T-cell (primary cell): ENCODE measurements around the gene MBD1. TPM values are rescaled to one million over a fixed set of nuclear protein-coding genes. Genes with fewer than 3 reads are reported as not detected.
"Not testable (repeated sequence)": the region's sequence is repeated elsewhere in the genome, so short reads cannot be mapped to it uniquely, and the experiment has no call there.

Experiments
- ATAC-seq, 4 experiments: fragments of 200-7000 bp in 3 of 4; fragments of 150-1000 bp in 1 of 4; cut with Tn5 transposase; replicated peaks in 1 of 4; 1 replicate in 3 of 4; 2 replicates in 1 of 4; pipeline ENCODE4 v1.10.0; 2021; ENCODE audit warnings: moderate library complexity in 3 of 4, mild to moderate bottlenecking in 2 of 4, moderate number of reproducible peaks in 1 of 4
- CTCF ChIA-PET, 2 donors: fragments of 300-600 bp; sonication (Branson Sonifier 250); formaldehyde crosslinking; loops; one replicate each; lab custom pipeline; 2022; ENCODE audit warnings: antibody characterized with exemption in 2 of 2; lab: Charles Lee
- POLR2A ChIA-PET, 2 donors: fragments of 300-600 bp; sonication (Branson Sonifier 250); formaldehyde crosslinking; loops; one replicate each; lab custom pipeline; 2022; ENCODE audit warnings: antibody characterized with exemption in 2 of 2; lab: Charles Lee
- DNase-seq, 35 experiments: peaks; one replicate each; pipeline versions ENCODE4 v3.0.0 to v3.0.0-alpha.2; 2013 to 2023
- H3K27ac ChIP-seq: one replicate; pipeline ENCODE4 v1.5.1; 2013; ENCODE audit warnings: low read length
- H3K27me3 ChIP-seq, 2 experiments: replicated peaks in 1 of 2; 1 replicate in 1 of 2; 2 replicates in 1 of 2; pipeline versions ENCODE4 v1.6.1 to v1.7.0; 2013; ENCODE audit warnings: low read length in 1 of 2, mixed read lengths in 1 of 2; ENCODE audit not compliant: control insufficient read depth in 2 of 2, insufficient read depth in 2 of 2; ENCODE audit errors: extremely low read depth in 1 of 2
- H3K36me3 ChIP-seq, 2 donors: 1 replicate in 1 of 2; 2 replicates in 1 of 2; pipeline versions ENCODE4 v1.6.1 to v1.7.0; 2013; ENCODE audit warnings: low read length in 1 of 2; ENCODE audit not compliant: control insufficient read depth in 2 of 2, insufficient read depth in 1 of 2; ENCODE audit errors: extremely low read depth in 1 of 2
- H3K4me1 ChIP-seq, 2 experiments: 1 replicate in 1 of 2; 2 replicates in 1 of 2; pipeline versions ENCODE4 v1.6.1 to v1.7.0; 2013; ENCODE audit warnings: low read length in 2 of 2, mixed read lengths in 1 of 2; ENCODE audit not compliant: insufficient read depth in 2 of 2, control insufficient read depth in 1 of 2; ENCODE audit errors: extremely low read depth in 1 of 2
- H3K4me3 ChIP-seq, 2 donors: 1 replicate in 1 of 2; 2 replicates in 1 of 2; pipeline versions ENCODE4 v1.5.1 to v1.7.0; 2013; ENCODE audit warnings: mild to moderate bottlenecking in 2 of 2, low read length in 1 of 2, moderate library complexity in 1 of 2; ENCODE audit not compliant: control insufficient read depth in 1 of 2; ENCODE audit errors: extremely low read depth in 1 of 2
- H3K9me3 ChIP-seq: 2 replicates; pipeline ENCODE4 v1.7.0; 2013
- H3K27ac Mint-ChIP-seq, 2 donors: one replicate each; pipeline ENCODE4 v1.8.0; 2020 to 2021; ENCODE audit warnings: mild to moderate bottlenecking in 2 of 2, mixed read lengths in 2 of 2
- H3K27me3 Mint-ChIP-seq, 2 donors: one replicate each; pipeline ENCODE4 v1.8.0; 2021 to 2022; ENCODE audit warnings: mixed read lengths in 2 of 2
- H3K36me3 Mint-ChIP-seq: one replicate; pipeline ENCODE4 v1.8.0; 2021; ENCODE audit warnings: mixed read lengths
- H3K4me1 Mint-ChIP-seq, 3 donors: one replicate each; pipeline ENCODE4 v1.8.0; 2020 to 2022; ENCODE audit warnings: mixed read lengths in 3 of 3, mild to moderate bottlenecking in 1 of 3
- H3K4me3 Mint-ChIP-seq, 3 donors: one replicate each; pipeline ENCODE4 v1.8.0; 2020 to 2022; ENCODE audit warnings: mild to moderate bottlenecking in 3 of 3, mixed read lengths in 3 of 3, moderate library complexity in 3 of 3
- H3K9me3 Mint-ChIP-seq, 3 donors: one replicate each; pipeline ENCODE4 v1.8.0; 2020 to 2022; ENCODE audit warnings: mixed read lengths in 3 of 3
- WGBS: methylation state at CpG from one replicate; pipeline ENCODE4 v1.1.5; 2013; ENCODE audit warnings: missing lambda C conversion rate; ENCODE audit not compliant: insufficient coverage; 5-methylcytosine and 5-hydroxymethylcytosine counted together
- total RNA-seq, 35 experiments: library from RNA in 6 of 35; stranded (reverse) in 6 of 35; fragments of 120-200 nt in 1 of 35; gene quantifications; one replicate each; pipeline versions ENCODE4 v1.2.1 to v1.2.4 and lab custom pipeline; 2013 to 2026

Gene MBD1
- total RNA-seq, 5 donors from 2014 or later (not counting 1 experiment from before 2014, with no cell fraction given): 98.2 to 151 (median 136) TPM

DNA sequence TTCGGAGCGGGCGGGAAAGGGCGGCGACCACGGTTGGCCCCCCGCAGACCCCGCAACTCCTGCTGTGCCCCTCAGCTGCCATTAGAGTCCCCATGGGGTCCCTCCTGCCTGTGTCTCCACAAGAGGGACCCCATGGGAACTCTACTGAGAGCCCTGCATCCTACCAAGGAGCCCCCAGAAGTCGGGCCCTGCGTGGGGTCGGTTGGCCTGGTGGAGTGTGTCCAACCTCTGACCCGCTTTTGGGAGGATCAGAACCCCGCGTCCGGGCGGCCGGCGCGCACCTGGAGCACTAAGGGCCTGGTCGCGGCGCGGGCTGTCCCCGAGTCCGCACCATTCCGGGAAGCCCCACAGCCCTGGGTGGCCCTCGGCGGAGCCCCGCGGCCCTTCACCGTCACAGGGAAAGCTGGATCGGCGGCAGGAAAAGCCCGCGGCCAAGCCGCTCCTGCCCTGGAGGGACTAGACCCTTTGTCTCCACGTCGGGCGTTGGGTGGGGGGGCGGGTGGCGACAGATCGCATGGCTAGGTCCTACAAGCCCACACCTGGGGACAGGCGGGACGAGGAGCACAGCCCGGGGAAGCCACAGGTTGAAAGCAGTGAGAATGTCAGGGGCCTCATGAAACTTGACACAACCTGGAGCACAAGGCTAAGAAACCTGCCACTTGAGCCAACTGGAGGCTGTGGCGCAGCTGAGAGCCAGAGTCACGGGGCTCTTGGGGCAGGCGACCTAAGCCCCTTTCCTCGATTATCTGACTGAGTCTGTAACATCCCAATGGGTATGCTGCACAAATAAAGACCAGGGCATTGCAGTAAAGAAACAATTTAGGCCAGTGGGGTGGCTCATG, 17.3 kb upstream of the MBD1 start:
- Mint-ChIP-seq H3K4me3 (peak overlapping the region; percentile 74 to 77 (median 74)), H3K9me3 (no peaks in the 10 kb centered on the region), H3K36me3 (no peaks in the 10 kb centered on the region), H3K27me3 (peaks cover 16 to 35% of the 10 kb centered on the region in 2 donors), H3K4me1 (peaks cover 9 to 12% (median 10%) of the 10 kb centered on the region in 3 donors), H3K27ac (no peak overlapping the region)
- peak in 2 of 4 experiments; percentile 15 to 22 for ATAC-seq
- Histone ChIP-seq H3K27me3 (peaks cover 6 to 22% of the 10 kb centered on the region in 2 experiments), H3K27ac (no peak overlapping the region), H3K9me3 (no peaks in the 10 kb centered on the region), H3K4me1 (peaks cover 5 to 14% of the 10 kb centered on the region in 2 experiments), H3K36me3 (no peaks in the 10 kb centered on the region), H3K4me3 (peak overlapping the region; percentile 38 to 42)
- POLR2A ChIA-PET: no interaction called here
- WGBS: 38% methylated on average over 46 of the region's 49 CpGs
- CTCF ChIA-PET: interaction anchor here (0.6 to 1.0 kb wide), 3 partner anchors 30 to 869 kb away, joined by 3 to 10 read pairs (median 3); no protein-coding TSS in a partner anchor
- DNase-seq: no peak

DNA sequence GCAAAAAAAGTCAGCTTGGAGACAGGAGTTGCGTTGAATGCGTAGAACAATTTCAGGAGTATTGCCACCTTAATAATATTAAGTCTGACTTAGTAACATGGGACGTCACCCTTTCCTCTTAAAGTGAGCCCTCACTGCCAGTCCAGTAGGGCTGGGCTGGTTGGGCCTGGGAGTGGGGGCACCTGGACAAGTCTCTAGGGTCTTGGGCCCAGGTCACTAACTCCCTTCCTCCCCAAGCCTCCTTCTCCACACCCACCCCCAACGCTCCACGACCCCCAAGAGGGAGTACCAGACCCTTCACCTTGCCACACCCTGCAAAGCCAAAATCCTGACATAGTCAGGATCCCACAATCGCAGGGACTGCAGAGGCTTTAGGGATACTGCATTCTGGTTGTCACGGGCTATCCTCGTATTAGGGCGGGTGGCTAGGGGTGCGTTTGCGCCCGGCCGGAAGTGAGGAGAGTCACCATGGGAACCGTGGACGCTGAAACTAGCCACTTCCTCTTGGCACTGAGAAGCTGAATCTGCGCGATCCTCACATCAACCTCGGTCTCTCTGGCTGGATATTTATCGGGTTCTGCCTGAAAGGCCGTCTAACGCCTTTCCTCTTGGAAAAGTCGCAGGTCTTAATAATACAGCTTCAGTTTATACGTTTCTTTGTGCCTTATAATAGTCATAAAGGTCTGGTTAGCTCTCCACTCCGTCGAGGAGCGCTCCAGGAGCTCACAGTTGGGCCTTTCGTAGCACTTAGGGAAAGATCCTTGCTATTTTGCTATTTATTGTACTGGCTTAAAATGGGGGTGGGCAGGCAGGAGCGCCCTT, 16.5 kb upstream of the MBD1 start:
- Mint-ChIP-seq H3K9me3 (no peaks in the 10 kb centered on the region), H3K4me1 (peaks cover 9 to 12% (median 10%) of the 10 kb centered on the region in 3 donors), H3K36me3 (no peaks in the 10 kb centered on the region), H3K4me3 (peak overlapping the region; percentile 74 to 77 (median 74)), H3K27ac (no peak overlapping the region), H3K27me3 (peaks cover 14 to 27% of the 10 kb centered on the region in 2 donors)
- ChIA-PET CTCF (interaction anchor here (0.6 to 1.0 kb wide), 3 partner anchors 29 to 868 kb away, joined by 3 to 10 read pairs (median 3); no protein-coding TSS in a partner anchor), POLR2A (no interaction called here)
- 5% methylated on average over 20 of the region's 28 CpGs for WGBS
- DNase-seq (peak; percentile 39 to 79 (median 66)), ATAC-seq (peak; percentile 88 to 97 (median 96))
- no peaks in the 10 kb centered on the region for H3K9me3 ChIP-seq
- peak overlapping the region; percentile 42 to 80 for H3K4me3 ChIP-seq
- H3K27me3 ChIP-seq: peaks cover 4 to 21% of the 10 kb centered on the region in 2 experiments
- peaks cover 5 to 14% of the 10 kb centered on the region in 2 experiments for H3K4me1 ChIP-seq
- no peak overlapping the region for H3K27ac ChIP-seq
- no peaks in the 10 kb centered on the region for H3K36me3 ChIP-seq

DNA sequence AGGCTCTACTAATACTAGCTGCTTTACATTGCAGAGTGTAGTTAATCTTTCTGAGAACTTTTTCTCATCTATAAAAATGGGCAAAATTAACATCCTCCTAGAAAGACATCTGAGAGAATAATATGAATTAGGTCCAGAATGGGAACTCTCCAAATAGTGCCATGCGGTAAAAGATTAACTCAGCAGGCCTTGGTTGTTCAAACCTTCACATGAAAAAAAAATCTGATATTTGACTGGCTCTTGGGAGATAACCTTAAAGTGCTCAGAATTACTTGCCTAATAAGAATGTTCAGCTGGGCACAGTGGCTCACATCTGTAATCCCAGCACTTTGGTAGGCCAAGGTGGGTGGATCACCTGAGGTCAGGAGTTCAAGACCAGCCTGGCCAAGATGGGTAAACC, 11.7 kb upstream of the MBD1 start:
- Histone ChIP-seq H3K27ac (no peak overlapping the region), H3K9me3 (no peaks in the 10 kb centered on the region), H3K4me3 (no peak overlapping the region), H3K4me1 (peaks cover 4 to 10% of the 10 kb centered on the region in 2 experiments), H3K36me3 (no peaks in the 10 kb centered on the region), H3K27me3 (peaks cover 0 to 5% of the 10 kb centered on the region in 2 experiments)
- H3K27me3 Mint-ChIP-seq: peaks cover 0 to 2% of the 10 kb centered on the region in 2 donors
- CTCF ChIA-PET: no interaction called here
- no peak overlapping the region for H3K4me3 Mint-ChIP-seq
- ATAC-seq: no peak
- POLR2A ChIA-PET: interaction anchor here in 1 of 2 donors (0.6 kb wide), 1 partner anchor 491 kb away, joined by 3 read pairs; no protein-coding TSS in a partner anchor
- H3K36me3 Mint-ChIP-seq: no peaks in the 10 kb centered on the region
- H3K27ac Mint-ChIP-seq: no peak overlapping the region
- WGBS: no CpG with 5 or more reads among the region's 1 CpG
- H3K9me3 Mint-ChIP-seq: no peaks in the 10 kb centered on the region
- DNase-seq: no peak
- peaks cover 15 to 16% (median 15%) of the 10 kb centered on the region in 3 donors for H3K4me1 Mint-ChIP-seq

DNA sequence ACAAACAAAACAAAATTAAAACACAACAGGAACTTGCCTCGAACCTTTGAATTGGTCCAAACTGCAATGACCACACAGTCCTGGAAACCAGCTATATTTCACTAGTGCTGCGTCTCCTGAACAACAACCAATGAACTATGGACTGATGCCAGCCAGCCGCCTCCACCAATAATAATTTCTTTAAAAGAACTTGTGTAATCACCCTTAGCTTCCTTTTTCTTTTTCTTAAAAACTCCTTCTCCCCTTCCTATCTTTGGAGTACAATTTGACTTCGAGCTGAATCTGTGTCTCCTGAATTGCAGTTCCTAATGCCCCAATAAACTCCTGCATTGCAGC, 7.8 kb upstream of the MBD1 start:
- peak overlapping the region; percentile 68 to 77 (median 73) for H3K4me3 Mint-ChIP-seq
- no peak for DNase-seq
- H3K4me1 Mint-ChIP-seq: peaks cover 22 to 30% (median 26%) of the 10 kb centered on the region in 3 donors
- Histone ChIP-seq H3K27ac (no peak overlapping the region), H3K4me3 (no peak overlapping the region), H3K4me1 (peaks cover 3 to 22% of the 10 kb centered on the region in 2 experiments), H3K27me3 (no peaks in the 10 kb centered on the region), H3K9me3 (no peaks in the 10 kb centered on the region), H3K36me3 (peaks cover 13 to 14% of the 10 kb centered on the region in 2 donors)
- 89% methylated on average over 3 of the region's 4 CpGs for WGBS
- no peaks in the 10 kb centered on the region for H3K27me3 Mint-ChIP-seq
- POLR2A ChIA-PET: interaction anchor here in 1 of 2 donors (0.7 kb wide), 1 partner anchor 8 kb away, joined by 5 read pairs; the partner anchor contains the start of gene MBD1
- CTCF ChIA-PET: interaction anchor here (0.6 to 0.9 kb wide), 2 partner anchors 20 to 641 kb away, joined by 3 read pairs; no protein-coding TSS in a partner anchor
- peaks cover 23% of the 10 kb centered on the region for H3K36me3 Mint-ChIP-seq
- H3K9me3 Mint-ChIP-seq: no peaks in the 10 kb centered on the region
- H3K27ac Mint-ChIP-seq: peak overlapping the region; percentile 81 to 86
- ATAC-seq: no peak

GRCh38 chr18:50288348-50289107, 7.2 kb upstream of the MBD1 start:
- H3K36me3 Mint-ChIP-seq: peaks cover 28% of the 10 kb centered on the region

More at GRCh38 chr18:50288348-50289107, 7.2 kb upstream of the MBD1 start:
- DNase-seq, H3K9me3 Mint-ChIP-seq, H3K9me3 ChIP-seq, H3K27me3 ChIP-seq, H3K27me3 Mint-ChIP-seq, ATAC-seq: not testable (repeated sequence)
- WGBS: 97% methylated on average over 5 of the region's 21 CpGs
- ChIA-PET POLR2A (interaction anchor here in 1 of 2 donors (0.6 kb wide), 1 partner anchor 918 kb away, joined by 3 read pairs; no protein-coding TSS in a partner anchor), CTCF (interaction anchor here (0.6 to 0.9 kb wide), 2 partner anchors 19 to 641 kb away, joined by 3 read pairs; no protein-coding TSS in a partner anchor)
- Mint-ChIP-seq H3K4me1 (peaks cover 27 to 35% (median 31%) of the 10 kb centered on the region in 3 donors), H3K4me3 (peak overlapping the region; percentile 93 to 96 (median 95)), H3K27ac (peak overlapping the region; percentile 96)
- Histone ChIP-seq H3K4me1 (peaks cover 3 to 22% of the 10 kb centered on the region in 2 experiments), H3K4me3 (peak overlapping the region; percentile 95 to 96), H3K27ac (peak overlapping the region; percentile 88), H3K36me3 (peaks cover 18 to 20% of the 10 kb centered on the region in 2 donors)
